ENCODE data around the gene CDPF1. TPM values are rescaled to one million over a fixed set of nuclear protein-coding genes. Genes with fewer than 3 reads are reported as not detected.

Gene CDPF1, protein sequence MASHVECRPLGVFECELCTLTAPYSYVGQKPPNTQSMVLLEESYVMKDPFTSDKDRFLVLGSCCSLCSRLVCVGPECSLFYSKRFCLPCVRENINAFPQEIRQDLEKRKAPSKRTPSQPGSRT
- total RNA-seq (2014; rRNA removed; shearing (Covaris generic)) (17.4 and 22.7 TPM in 2 replicates), total RNA-seq (2022) (15.4 and 19.4 TPM in 2 replicates), Bru-seq, nascent RNA (percentile 53 among the genes with signal in this experiment), BruChase-seq, experiment 1, labeled RNA remaining after a 6-hour chase (percentile 54 among the genes with signal in this experiment), BruChase-seq, experiment 2, labeled RNA remaining after a 2-hour chase (percentile 57 among the genes with signal in this experiment)
- long read RNA-seq, transcript CDPF1-206 (2 exons, 655 nt), result minor isoform, 5 of 63 reads
- long read RNA-seq, transcript CDPF1-205 (3 exons, 498 nt), result minor isoform, 11 of 63 reads
- long read RNA-seq, transcript CDPF1-201 (4 exons, 1,875 nt), result major isoform, 19 of 63 reads
- long read RNA-seq, partial matches to known transcripts, result 8 of 63 reads
- long read RNA-seq, other reads (novel, unspliced or antisense), result 19 of 63 reads

DNA sequence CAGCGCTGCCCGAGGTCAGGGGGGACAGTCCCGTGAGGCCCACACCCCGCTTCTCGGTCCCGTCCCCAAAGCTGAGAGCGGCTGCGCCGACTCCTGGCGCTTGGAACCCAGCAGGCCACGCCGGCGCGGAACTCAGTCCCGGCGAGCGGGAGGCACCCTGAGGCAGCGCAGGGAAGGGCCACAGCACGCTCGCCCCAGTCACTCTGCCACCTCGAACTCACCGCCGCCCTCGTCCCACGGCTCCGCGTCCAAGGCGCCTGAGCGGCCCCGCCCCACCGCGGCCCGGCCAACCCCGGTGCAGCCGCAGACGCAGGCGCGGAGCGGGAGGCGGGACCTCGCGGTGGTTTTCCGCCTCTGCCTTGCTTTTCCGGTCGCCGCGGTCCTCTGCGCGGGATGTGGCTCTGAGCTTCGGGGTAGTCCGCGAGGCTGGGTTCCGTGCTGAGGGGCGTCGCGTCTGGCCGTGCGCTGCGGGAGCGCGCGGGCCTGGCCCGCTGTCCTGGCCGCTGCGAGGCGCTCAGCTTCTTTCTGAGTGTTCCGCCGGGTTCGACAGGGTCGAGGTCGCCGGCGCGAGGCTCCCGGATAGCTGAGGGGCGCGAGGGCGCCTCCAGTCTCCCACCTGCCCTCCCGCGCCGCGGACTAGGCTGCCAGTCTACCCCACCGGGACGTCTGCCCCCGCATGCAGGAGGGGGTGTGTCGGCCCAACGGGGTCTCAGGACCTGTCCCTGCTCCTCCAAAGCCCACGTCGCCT, at the start of gene CDPF1:
CDPF1 (minus strand) TSS at position 259 of the 748 bp plus-strand sequence. CDS start 2,009 bp downstream, outside the sequence.
- ChIA-PET CTCF (ENCODE audit: unreplicated experiment) (no interaction called here), POLR2A (interaction anchor here (0.5 to 1.6 kb wide), 3 partner anchors 11 to 46 kb away, joined by 3 to 5 read pairs (median 5); partner anchors contain the start of gene GTSE1)
- Histone ChIP-seq H3K9me2 (ENCODE audit: insufficient read depth, low read length) (no peaks in the 10 kb centered on the region), H2AFZ (ENCODE audit: low read length) (peak within 1 kb of the TSS; percentile 15; the same call in 1 of the 2 replicates), H3K4me2 (ENCODE audit: low read length) (peak within 1 kb of the TSS; percentile 85), H3K36me3 (ENCODE audit: insufficient read depth, low read length) (no peaks in the 10 kb centered on the region), H3K9me3 (ENCODE audit: low read length) (no peaks in the 10 kb centered on the region), H3K27ac (ENCODE audit: low read depth, low read length, poor library complexity, severe bottlenecking) (peak within 1 kb of the TSS; percentile 59), H4K20me1 (ENCODE audit: insufficient read depth, low read length) (no peaks in the 10 kb centered on the region), H3K4me3 (ENCODE audit: low read depth, low read length, poor library complexity, severe bottlenecking) (peak within 1 kb of the TSS; percentile 80), H3K79me2 (ENCODE audit: insufficient read depth, low read depth, low read length) (peaks cover 7% of the 10 kb centered on the region; the same call in 1 of the 2 replicates), H3K4me1 (ENCODE audit: insufficient read depth, low read length, poor library complexity, severe bottlenecking) (peaks cover 25% of the 10 kb centered on the region)
- intact Hi-C loops (cut with micrococcal nuclease; ENCODE audit: unreplicated experiment), result loop anchor here (1.0 to 2.0 kb wide), 3 partner anchors 47 to 100 kb away; partner anchors contain the start of genes GTSE1 and PPARA
- DNase-seq (ENCODE audit: low spot score), result peak; percentile 90
- BruUV-seq (replicated peaks), result no TSS peak
- TF ChIP-seq, protein P1, sequence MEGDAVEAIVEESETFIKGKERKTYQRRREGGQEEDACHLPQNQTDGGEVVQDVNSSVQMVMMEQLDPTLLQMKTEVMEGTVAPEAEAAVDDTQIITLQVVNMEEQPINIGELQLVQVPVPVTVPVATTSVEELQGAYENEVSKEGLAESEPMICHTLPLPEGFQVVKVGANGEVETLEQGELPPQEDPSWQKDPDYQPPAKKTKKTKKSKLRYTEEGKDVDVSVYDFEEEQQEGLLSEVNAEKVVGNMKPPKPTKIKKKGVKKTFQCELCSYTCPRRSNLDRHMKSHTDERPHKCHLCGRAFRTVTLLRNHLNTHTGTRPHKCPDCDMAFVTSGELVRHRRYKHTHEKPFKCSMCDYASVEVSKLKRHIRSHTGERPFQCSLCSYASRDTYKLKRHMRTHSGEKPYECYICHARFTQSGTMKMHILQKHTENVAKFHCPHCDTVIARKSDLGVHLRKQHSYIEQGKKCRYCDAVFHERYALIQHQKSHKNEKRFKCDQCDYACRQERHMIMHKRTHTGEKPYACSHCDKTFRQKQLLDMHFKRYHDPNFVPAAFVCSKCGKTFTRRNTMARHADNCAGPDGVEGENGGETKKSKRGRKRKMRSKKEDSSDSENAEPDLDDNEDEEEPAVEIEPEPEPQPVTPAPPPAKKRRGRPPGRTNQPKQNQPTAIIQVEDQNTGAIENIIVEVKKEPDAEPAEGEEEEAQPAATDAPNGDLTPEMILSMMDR (conservative IDR thresholded peaks at IDR 0.05; ENCODE audit: low read length), result peak; percentile 30; the same call in 1 of the 2 replicates
- TF ChIP-seq EZH2phosphoT487 (IDR thresholded peaks at IDR 0.05; ENCODE audit: borderline replicate concordance, low read depth, low read length), result no peak

DNA sequence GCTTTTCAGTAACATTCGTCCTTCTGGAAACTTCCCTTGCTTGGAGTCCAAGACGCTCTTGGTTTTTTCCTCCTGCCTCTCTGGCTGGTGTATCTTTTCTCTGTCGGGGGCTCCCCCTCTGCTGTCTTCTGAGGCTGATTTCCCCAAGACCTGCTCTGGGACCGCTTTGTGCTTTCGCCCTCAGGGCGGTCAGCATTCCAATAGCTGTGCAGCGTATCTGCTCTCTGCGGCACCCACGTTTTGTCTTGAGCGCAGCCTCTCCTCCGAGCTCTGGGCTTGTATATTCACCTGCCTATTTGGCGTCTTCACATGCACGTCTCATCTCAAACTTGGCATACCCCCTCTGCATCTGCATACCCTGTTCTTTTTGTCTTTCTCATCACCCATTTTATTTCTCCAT, 49.0 kb upstream of the CDPF1 start:
- Histone ChIP-seq H3K4me3 (ENCODE audit: low read depth, low read length, poor library complexity, severe bottlenecking) (no peak overlapping the region), H3K4me1 (ENCODE audit: insufficient read depth, low read length, poor library complexity, severe bottlenecking) (peaks cover 29% of the 10 kb centered on the region), H2AFZ (ENCODE audit: low read length) (no peak overlapping the region), H3K36me3 (ENCODE audit: insufficient read depth, low read length) (peaks cover 53% of the 10 kb centered on the region), H3K9me2 (ENCODE audit: insufficient read depth, low read length) (no peaks in the 10 kb centered on the region), H3K27ac (ENCODE audit: low read depth, low read length, poor library complexity, severe bottlenecking) (no peak overlapping the region), H4K20me1 (ENCODE audit: insufficient read depth, low read length) (no peaks in the 10 kb centered on the region), H3K79me2 (ENCODE audit: insufficient read depth, low read depth, low read length) (peaks cover 57% of the 10 kb centered on the region), H3K4me2 (ENCODE audit: low read length) (no peak overlapping the region), H3K9me3 (ENCODE audit: low read length) (no peaks in the 10 kb centered on the region)
- DNase-seq (ENCODE audit: low spot score), result no peak
- intact Hi-C loops (cut with micrococcal nuclease; ENCODE audit: unreplicated experiment), result loop anchor here (5.0 to 10.0 kb wide), 2 partner anchors 177 to 264 kb away; no protein-coding TSS in a partner anchor
- POLR2A ChIA-PET, result interaction anchor here (0.6 to 0.9 kb wide), 2 partner anchors 99 to 166 kb away, joined by 3 read pairs; no protein-coding TSS in a partner anchor
- BruUV-seq (replicated peaks), result no TSS peak
- TF ChIP-seq, protein P1 (conservative IDR thresholded peaks at IDR 0.05; ENCODE audit: low read length), result no peak
- TF ChIP-seq EZH2phosphoT487 (IDR thresholded peaks at IDR 0.05; ENCODE audit: borderline replicate concordance, low read depth, low read length), result no peak
- CTCF ChIA-PET (ENCODE audit: unreplicated experiment), result no interaction called here

Data from OCI-LY7 (cell line).